Liver (tissue), 3 donors: Measurements from ENCODE around the gene RIC8B.

Experiments
- FOXA1 ChIP-seq: IDR thresholded peaks from 2 replicates; pipeline ENCODE4 v1.6.1; 2016; ENCODE audit warnings: antibody characterized with exemption
- GABPA ChIP-seq, 2 donors: IDR thresholded peaks in 1 of 2; conservative IDR thresholded peaks in 1 of 2; 2 replicates each; pipeline ENCODE4 v1.6.1; 2016; ENCODE audit warnings: antibody characterized with exemption in 2 of 2, mild to moderate bottlenecking in 1 of 2, moderate library complexity in 1 of 2
- HNF4A ChIP-seq, 2 donors: conservative IDR thresholded peaks; 2 replicates each; pipeline ENCODE4 v1.6.1; 2016; ENCODE audit warnings: antibody characterized with exemption in 2 of 2, mild to moderate bottlenecking in 2 of 2
- JUND ChIP-seq, 2 donors: IDR thresholded peaks; 2 replicates each; pipeline ENCODE4 v1.6.1; 2016; ENCODE audit warnings: antibody characterized with exemption in 2 of 2
- RAD21 ChIP-seq, 2 donors: IDR thresholded peaks; 2 replicates each; pipeline ENCODE4 v1.6.1; 2016; ENCODE audit warnings: antibody characterized with exemption in 2 of 2, mild to moderate bottlenecking in 2 of 2
- RXRA ChIP-seq, 2 donors: IDR thresholded peaks; 2 replicates each; pipeline ENCODE4 v1.6.1; 2017 to 2018; ENCODE audit warnings: antibody characterized with exemption in 2 of 2, mild to moderate bottlenecking in 1 of 2
- SP1 ChIP-seq: IDR thresholded peaks from 2 replicates; pipeline ENCODE4 v1.6.1; 2018; ENCODE audit warnings: antibody characterized with exemption, mild to moderate bottlenecking
- TAF1 ChIP-seq: conservative IDR thresholded peaks from 2 replicates; pipeline ENCODE4 v1.6.1; 2016; ENCODE audit warnings: antibody characterized with exemption, mild to moderate bottlenecking
- YY1 ChIP-seq: IDR thresholded peaks from 2 replicates; pipeline ENCODE4 v1.6.1; 2016; ENCODE audit warnings: antibody characterized with exemption, mild to moderate bottlenecking
- TF ChIP-seq, protein P1 (sequence below): fragments of 150-350 bp; IDR thresholded peaks from 2 replicates; pipeline ENCODE4 v1.5.1; 2017; ENCODE audit warnings: improper control_type of control experiment, low read depth, low read length; ENCODE audit not compliant: missing input control
- TF ChIP-seq, protein P2 (sequence below): IDR thresholded peaks from 2 replicates; pipeline ENCODE4 v1.6.1; 2016; ENCODE audit warnings: antibody characterized with exemption
- TF ChIP-seq, protein P3 (sequence below): IDR thresholded peaks from 2 replicates; pipeline ENCODE4 v1.6.1; 2016; ENCODE audit warnings: antibody characterized with exemption, mild to moderate bottlenecking
- TF ChIP-seq, protein P4 (sequence below): IDR thresholded peaks from 2 replicates; pipeline ENCODE4 v1.6.1; 2016; ENCODE audit warnings: antibody characterized with exemption
- donor health status: healthy.
- donor health status: healthy.

DNA sequence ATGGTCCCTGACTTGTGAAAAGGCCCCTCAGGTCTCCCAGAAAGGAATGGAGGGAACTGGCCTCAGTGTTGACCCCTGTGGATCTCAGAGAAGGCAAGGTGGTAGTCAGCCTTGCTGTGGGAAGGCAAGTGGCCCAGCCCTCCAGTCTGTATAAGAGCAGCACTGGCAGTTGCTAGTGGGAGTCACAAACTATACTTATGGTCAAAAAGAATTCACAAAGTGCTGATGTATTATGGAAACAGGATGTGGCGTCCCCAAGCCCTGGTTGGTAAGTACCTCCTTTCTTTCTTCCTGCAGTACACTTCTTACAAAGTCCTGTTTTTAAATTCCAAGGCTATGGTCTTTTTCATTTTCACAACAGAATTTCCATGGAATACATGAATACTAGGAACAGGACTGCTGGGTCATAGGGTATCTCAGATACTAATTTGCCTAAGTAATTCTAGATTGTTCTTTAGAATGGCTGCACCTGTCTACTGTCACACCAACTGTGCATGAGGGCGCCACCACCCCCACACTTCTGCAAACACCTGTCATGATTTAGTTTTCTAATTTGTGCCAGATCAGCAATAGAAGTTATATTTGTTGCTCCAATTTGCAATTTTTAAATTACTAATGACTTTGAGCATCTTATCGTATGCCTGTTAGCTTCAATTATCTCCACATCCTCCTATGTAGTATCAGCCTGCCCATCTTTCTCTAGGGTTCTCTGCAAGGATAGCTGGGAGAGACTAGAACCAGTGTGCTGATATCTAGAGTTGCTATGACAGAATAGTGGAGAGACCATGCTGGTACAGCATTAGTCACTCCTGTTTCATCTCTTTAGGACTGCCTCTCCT is 140.5 kb downstream of the RIC8B start:
- TF ChIP-seq, protein P1, sequence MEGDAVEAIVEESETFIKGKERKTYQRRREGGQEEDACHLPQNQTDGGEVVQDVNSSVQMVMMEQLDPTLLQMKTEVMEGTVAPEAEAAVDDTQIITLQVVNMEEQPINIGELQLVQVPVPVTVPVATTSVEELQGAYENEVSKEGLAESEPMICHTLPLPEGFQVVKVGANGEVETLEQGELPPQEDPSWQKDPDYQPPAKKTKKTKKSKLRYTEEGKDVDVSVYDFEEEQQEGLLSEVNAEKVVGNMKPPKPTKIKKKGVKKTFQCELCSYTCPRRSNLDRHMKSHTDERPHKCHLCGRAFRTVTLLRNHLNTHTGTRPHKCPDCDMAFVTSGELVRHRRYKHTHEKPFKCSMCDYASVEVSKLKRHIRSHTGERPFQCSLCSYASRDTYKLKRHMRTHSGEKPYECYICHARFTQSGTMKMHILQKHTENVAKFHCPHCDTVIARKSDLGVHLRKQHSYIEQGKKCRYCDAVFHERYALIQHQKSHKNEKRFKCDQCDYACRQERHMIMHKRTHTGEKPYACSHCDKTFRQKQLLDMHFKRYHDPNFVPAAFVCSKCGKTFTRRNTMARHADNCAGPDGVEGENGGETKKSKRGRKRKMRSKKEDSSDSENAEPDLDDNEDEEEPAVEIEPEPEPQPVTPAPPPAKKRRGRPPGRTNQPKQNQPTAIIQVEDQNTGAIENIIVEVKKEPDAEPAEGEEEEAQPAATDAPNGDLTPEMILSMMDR, result no peak
- TF ChIP-seq, protein P2, sequence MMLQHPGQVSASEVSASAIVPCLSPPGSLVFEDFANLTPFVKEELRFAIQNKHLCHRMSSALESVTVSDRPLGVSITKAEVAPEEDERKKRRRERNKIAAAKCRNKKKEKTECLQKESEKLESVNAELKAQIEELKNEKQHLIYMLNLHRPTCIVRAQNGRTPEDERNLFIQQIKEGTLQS, result no peak
- TF ChIP-seq, protein P3, sequence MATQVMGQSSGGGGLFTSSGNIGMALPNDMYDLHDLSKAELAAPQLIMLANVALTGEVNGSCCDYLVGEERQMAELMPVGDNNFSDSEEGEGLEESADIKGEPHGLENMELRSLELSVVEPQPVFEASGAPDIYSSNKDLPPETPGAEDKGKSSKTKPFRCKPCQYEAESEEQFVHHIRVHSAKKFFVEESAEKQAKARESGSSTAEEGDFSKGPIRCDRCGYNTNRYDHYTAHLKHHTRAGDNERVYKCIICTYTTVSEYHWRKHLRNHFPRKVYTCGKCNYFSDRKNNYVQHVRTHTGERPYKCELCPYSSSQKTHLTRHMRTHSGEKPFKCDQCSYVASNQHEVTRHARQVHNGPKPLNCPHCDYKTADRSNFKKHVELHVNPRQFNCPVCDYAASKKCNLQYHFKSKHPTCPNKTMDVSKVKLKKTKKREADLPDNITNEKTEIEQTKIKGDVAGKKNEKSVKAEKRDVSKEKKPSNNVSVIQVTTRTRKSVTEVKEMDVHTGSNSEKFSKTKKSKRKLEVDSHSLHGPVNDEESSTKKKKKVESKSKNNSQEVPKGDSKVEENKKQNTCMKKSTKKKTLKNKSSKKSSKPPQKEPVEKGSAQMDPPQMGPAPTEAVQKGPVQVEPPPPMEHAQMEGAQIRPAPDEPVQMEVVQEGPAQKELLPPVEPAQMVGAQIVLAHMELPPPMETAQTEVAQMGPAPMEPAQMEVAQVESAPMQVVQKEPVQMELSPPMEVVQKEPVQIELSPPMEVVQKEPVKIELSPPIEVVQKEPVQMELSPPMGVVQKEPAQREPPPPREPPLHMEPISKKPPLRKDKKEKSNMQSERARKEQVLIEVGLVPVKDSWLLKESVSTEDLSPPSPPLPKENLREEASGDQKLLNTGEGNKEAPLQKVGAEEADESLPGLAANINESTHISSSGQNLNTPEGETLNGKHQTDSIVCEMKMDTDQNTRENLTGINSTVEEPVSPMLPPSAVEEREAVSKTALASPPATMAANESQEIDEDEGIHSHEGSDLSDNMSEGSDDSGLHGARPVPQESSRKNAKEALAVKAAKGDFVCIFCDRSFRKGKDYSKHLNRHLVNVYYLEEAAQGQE, result no peak
- TF ChIP-seq HNF4A (conservative IDR thresholded peaks at IDR 0.05) (no peak), SP1 (no peak), GABPA (IDR thresholded peaks at IDR 0.05 in 1 of 2, conservative IDR thresholded peaks at IDR 0.05 in 1 of 2) (no peak), RXRA (IDR thresholded peaks at IDR 0.05) (no peak), JUND (IDR thresholded peaks at IDR 0.05) (no peak), YY1 (no peak), RAD21 (IDR thresholded peaks at IDR 0.05) (no peak), FOXA1 (no peak), TAF1 (no peak)
- TF ChIP-seq, protein P4, sequence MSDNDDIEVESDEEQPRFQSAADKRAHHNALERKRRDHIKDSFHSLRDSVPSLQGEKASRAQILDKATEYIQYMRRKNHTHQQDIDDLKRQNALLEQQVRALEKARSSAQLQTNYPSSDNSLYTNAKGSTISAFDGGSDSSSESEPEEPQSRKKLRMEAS, result no peak
